ENCODE results near the gene NR2E1. TPM values are rescaled to one million over a fixed set of nuclear protein-coding genes. Genes with fewer than 3 reads are reported as not detected.

The NR2E1 gene
- polyA plus RNA-seq, 1 donor (not counting 4 experiments of a cell fraction or from before 2014, with no cell fraction given) = 0.04 TPM

GRCh38 chr6:108134213-108134970 lies 31.4 kb upstream of the NR2E1 start:
- TF ChIP-seq CTCF (optimal IDR thresholded peaks at IDR 0.05 in 1 of 3, IDR thresholded peaks at IDR 0.05 in 1 of 3, conservative IDR thresholded peaks at IDR 0.05 in 1 of 3; ENCODE audit: extremely low read depth in 1 of 3, insufficient read depth in 2 of 3, low read length in 3 of 3) (no peak), EZH2 (IDR thresholded peaks at IDR 0.05; ENCODE audit: low read length) (no peak)
- no peak for FAIRE-seq
- H2AFZ ChIP-seq (ENCODE audit: control insufficient read depth, low read length) = no peak overlapping the region
- dilution Hi-C loops (cut with MboI; ENCODE audit: extremely low pct_ligation_motif_present, low sequenced_read_pairs) = no loop called here
- H3K4me2 ChIP-seq (ENCODE audit: control insufficient read depth, extremely low read depth, insufficient read depth, low read depth, low read length) = peak overlapping the region; percentile 82
- no peaks in the 10 kb centered on the region for H3K9me1 ChIP-seq (ENCODE audit: control insufficient read depth, extremely low read depth, insufficient read depth, low read length)
- H3K4me3 ChIP-seq (ENCODE audit: control insufficient read depth in 2 of 3, extremely low read depth in 1 of 3, insufficient read depth in 2 of 3, low read depth in 1 of 3, low read length in 3 of 3) = peak overlapping the region in 2 of 3 experiments; percentile 29 to 60
- DNase-seq (ENCODE audit: low read depth, low spot score) = no peak
- H3K9ac ChIP-seq (ENCODE audit: control insufficient read depth, extremely low read depth, insufficient read depth, low read length) = no peak overlapping the region
- no peaks in the 10 kb centered on the region for H4K20me1 ChIP-seq (ENCODE audit: control insufficient read depth, extremely low read depth, insufficient read depth, low read length)
- no peak overlapping the region for H3K27ac ChIP-seq (ENCODE audit: control insufficient read depth, insufficient read depth, low read length)
- H3K4me1 ChIP-seq (ENCODE audit: control insufficient read depth, extremely low read depth, insufficient read depth, low read length) = peaks cover 8% of the 10 kb centered on the region
- no peaks in the 10 kb centered on the region for H3K79me2 ChIP-seq (ENCODE audit: control insufficient read depth, insufficient read depth, low read length)
- H3K36me3 ChIP-seq (ENCODE audit: control insufficient read depth in 2 of 2, extremely low read depth in 1 of 2, insufficient read depth in 2 of 2, low read length in 2 of 2) = no peaks in the 10 kb centered on the region
- H3K9me3 ChIP-seq (ENCODE audit: control insufficient read depth, low read depth, low read length) = no peaks in the 10 kb centered on the region
- peaks cover 3% of the 10 kb centered on the region for H3K27me3 ChIP-seq (ENCODE audit: control insufficient read depth, extremely low read depth, insufficient read depth, low read length)

GRCh38 chr6:108142240-108142639 lies 23.6 kb upstream of the NR2E1 start:
- TF ChIP-seq CTCF (optimal IDR thresholded peaks at IDR 0.05 in 1 of 3, IDR thresholded peaks at IDR 0.05 in 1 of 3, conservative IDR thresholded peaks at IDR 0.05 in 1 of 3; ENCODE audit: extremely low read depth in 1 of 3, insufficient read depth in 2 of 3, low read length in 3 of 3) (no peak), EZH2 (IDR thresholded peaks at IDR 0.05; ENCODE audit: low read length) (no peak)
- no peaks in the 10 kb centered on the region for H3K9me1 ChIP-seq (ENCODE audit: control insufficient read depth, extremely low read depth, insufficient read depth, low read length)
- no peaks in the 10 kb centered on the region for H3K4me1 ChIP-seq (ENCODE audit: control insufficient read depth, extremely low read depth, insufficient read depth, low read length)
- dilution Hi-C loops (cut with MboI; ENCODE audit: extremely low pct_ligation_motif_present, low sequenced_read_pairs) = no loop called here
- H3K4me2 ChIP-seq (ENCODE audit: control insufficient read depth, extremely low read depth, insufficient read depth, low read depth, low read length) = no peak overlapping the region
- no peak overlapping the region for H3K27ac ChIP-seq (ENCODE audit: control insufficient read depth, insufficient read depth, low read length)
- H3K4me3 ChIP-seq (ENCODE audit: control insufficient read depth in 2 of 3, extremely low read depth in 1 of 3, insufficient read depth in 2 of 3, low read depth in 1 of 3, low read length in 3 of 3) = no peak overlapping the region
- H3K27me3 ChIP-seq (ENCODE audit: control insufficient read depth, extremely low read depth, insufficient read depth, low read length) = no peaks in the 10 kb centered on the region
- H3K79me2 ChIP-seq (ENCODE audit: control insufficient read depth, insufficient read depth, low read length) = no peaks in the 10 kb centered on the region
- no peak overlapping the region for H2AFZ ChIP-seq (ENCODE audit: control insufficient read depth, low read length)
- H3K9me3 ChIP-seq (ENCODE audit: control insufficient read depth, low read depth, low read length) = no peaks in the 10 kb centered on the region
- DNase-seq (ENCODE audit: low read depth, low spot score) (no peak), FAIRE-seq (no peak)
- H4K20me1 ChIP-seq (ENCODE audit: control insufficient read depth, extremely low read depth, insufficient read depth, low read length) = no peaks in the 10 kb centered on the region
- no peak overlapping the region for H3K9ac ChIP-seq (ENCODE audit: control insufficient read depth, extremely low read depth, insufficient read depth, low read length)
- no peaks in the 10 kb centered on the region for H3K36me3 ChIP-seq (ENCODE audit: control insufficient read depth in 2 of 2, extremely low read depth in 1 of 2, insufficient read depth in 2 of 2, low read length in 2 of 2)

All from keratinocyte (primary cell).